GM15510 (cell line): ENCODE measurements around the gene SAPCD1.

Experiments
- POLR2A ChIP-seq: IDR thresholded peaks from 3 replicates; pipeline ENCODE4 v1.6.1; 2011; ENCODE audit warnings: borderline replicate concordance; ENCODE audit not compliant: insufficient read length; ENCODE audit errors: extremely low read depth

The SAPCD1 gene

GRCh38 chr6:31792761-31793171 is 30.3 kb downstream of the SAPCD1 start:
- no peak for TF ChIP-seq POLR2A

DNA sequence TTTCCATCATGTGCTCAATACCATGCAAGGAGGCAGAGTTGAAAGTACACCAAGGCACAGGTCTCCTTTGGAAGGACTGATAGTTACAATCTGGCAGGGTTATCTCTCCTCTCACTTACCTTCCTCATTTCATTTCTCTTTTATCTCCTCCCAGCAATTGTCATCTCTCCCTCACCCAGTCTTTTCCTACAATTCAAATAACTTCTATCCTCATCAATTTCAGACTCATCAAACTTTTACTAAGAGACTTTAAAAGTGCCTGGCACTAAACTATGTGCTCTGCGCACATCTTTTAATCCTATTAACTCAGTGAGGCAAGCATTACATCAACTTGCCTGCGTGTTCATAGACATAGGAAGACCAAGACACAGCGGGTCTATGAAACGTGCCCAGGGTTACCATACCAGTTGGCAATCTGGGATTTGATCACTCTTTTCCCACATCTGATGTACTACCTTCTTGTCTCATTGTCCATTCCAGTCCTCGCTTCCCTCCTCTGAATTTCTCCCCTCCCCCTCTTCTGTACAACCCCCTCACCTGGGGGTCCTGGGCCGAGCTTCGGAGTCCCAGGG is 31.9 kb downstream of the SAPCD1 start:
- TF ChIP-seq POLR2A, result no peak

- no peak for TF ChIP-seq POLR2A
These were observed 32.6 kb downstream of the SAPCD1 start for GRCh38 chr6:31794866-31795615.

DNA sequence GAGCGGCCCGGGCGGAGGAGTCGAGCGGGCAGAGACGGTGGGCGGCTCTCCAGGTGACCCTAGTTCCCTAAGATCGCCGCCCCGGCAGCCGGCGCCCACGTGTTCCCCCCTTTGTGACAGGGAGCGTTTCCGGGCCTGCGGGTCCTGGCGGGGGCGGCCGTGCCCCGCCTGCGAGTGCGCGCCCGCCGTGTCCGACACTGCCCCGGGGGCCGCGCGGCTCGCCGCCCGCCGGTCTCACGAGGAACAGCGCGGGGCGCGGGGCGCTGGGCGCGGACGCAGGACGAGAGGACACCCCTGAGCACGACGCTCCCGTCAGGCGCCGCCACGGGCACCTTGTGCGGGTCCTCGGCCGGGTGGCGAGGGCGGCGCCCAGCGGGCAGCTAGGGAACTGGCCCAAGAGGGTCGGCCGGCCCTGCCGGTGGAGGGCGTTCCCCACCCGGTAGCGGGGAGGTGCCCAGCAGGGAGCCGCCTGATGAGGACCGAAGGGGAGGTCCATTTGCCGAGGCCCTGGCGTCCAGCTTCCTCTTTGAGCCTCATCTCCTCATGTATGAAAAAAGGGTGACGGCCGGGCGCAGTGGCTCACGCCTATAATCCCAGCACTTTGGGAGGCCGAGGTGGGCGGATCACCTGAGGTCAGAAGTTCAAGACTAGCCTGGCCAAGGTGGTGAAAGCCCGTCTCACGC is 33.3 kb downstream of the SAPCD1 start, which contains the start of gene VARS1:
Gene VARS1 (minus strand): TSS at position 137 of the 683 bp plus-strand sequence. CDS start 535 bp downstream, outside the sequence.
- peak; percentile 64 for TF ChIP-seq POLR2A

DNA sequence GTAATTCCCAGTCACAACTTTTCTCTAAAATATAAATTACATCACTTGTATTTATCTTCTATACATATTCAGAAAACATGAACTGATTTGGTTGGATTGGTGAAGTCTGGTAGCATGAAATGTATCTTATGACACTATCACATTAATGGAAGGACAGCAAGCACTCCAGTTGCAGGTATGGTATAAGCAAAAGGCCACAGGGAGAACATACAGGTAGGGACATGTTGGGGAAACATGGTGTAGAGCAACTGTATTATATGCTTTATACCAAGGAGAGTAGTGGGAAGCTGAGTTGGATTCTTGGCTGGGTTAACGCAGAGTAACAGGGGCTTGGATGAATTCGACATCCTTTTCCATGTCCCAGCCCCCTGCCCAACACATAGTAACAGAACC is 34.5 kb downstream of the SAPCD1 start:
- TF ChIP-seq POLR2A, result no peak

DNA sequence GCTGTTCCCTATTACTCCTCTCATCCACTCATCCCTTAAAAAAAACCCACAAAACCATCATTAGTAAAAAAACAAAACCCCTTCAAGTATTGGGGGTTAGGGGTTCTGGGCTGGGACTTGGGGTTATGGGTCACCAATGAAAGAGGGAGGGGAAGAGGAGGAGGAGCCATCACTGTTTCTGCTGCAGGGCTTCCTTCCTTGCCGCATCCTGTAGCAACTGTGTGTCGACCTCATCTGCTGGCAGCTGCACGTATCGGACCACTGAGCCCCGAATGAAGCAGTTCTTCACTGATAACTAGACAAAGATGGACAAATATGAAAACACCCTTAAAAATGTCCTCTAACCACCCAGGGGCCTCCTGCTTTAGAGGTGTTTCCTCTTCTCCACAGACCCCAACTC is 35.1 kb downstream of the SAPCD1 start:
- TF ChIP-seq POLR2A, result no peak

- TF ChIP-seq POLR2A, result no peak
These were observed 37.3 kb downstream of the SAPCD1 start for GRCh38 chr6:31799781-31800180.

DNA sequence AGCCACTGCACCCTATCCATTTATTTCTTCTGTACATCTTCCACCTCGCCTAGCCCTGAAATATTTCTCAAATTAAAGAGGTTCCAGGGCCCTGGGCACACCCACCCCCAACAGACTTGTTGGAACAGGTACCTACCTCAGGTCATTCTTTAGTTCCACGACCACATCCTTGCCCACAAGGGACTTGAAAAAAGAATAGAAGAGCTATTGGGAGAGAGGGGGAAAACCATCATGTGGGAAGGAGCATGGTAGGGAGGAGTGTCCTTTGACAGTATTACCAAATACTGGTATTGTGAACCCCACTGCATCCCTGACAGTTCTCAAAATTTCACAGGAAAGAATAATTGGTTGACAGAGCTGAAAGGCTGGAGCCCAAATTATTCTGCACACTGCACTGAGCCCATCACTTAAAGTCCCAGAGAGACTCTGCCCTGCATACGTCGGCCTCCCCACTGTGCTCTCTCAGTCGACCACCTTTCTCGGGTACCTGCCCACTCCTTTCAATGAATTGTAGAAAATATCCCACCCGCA is 43.5 kb downstream of the SAPCD1 start:
- no peak for TF ChIP-seq POLR2A

- TF ChIP-seq POLR2A, result peak; percentile 93
These were observed 44.2 kb downstream of the SAPCD1 start, which contains the start of gene LSM2 for GRCh38 chr6:31806470-31807272. TSS of gene LSM2 (minus strand) at chr6:31806966. CDS start at chr6:31806757, 209 bp downstream.

DNA sequence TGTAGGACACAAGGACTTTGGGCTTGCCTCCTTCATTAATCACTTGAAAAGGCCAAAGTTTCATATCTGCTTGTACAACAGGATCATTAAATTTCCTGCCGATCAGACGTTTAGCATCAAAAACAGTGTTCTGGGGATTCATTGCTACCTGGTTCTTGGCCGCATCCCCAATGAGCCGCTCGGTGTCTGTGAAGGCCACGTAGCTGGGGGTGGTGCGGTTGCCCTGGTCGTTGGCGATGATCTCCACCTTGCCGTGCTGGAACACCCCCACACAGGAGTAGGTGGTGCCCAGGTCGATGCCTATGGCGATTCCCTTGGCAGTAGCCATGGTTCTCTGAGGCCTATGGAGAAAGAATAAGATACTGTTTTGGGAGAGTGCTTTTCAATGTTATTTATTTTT is 49.2 kb downstream of the SAPCD1 start:
- no peak for TF ChIP-seq POLR2A

- TF ChIP-seq POLR2A, result no peak
These were observed 51.0 kb downstream of the SAPCD1 start for GRCh38 chr6:31813465-31813849.
